HG02884 (cell line): ENCODE results near the gene NOTCH1.
"Not testable (repeated sequence)": the region's sequence is repeated elsewhere in the genome, so short reads cannot be mapped to it uniquely, and the experiment has no call there.

Experiments used
- ATAC-seq: cut with Tn5 transposase; IDR thresholded peaks from one replicate; pipeline ENCODE4 v1.9.1; 2021; ENCODE audit warnings: mild to moderate bottlenecking, moderate library complexity; ENCODE audit not compliant: unreplicated experiment

The NOTCH1 gene

GRCh38 chr9:136578915-136579649, 33.2 kb upstream of the NOTCH1 start:
- no peak for ATAC-seq

DNA sequence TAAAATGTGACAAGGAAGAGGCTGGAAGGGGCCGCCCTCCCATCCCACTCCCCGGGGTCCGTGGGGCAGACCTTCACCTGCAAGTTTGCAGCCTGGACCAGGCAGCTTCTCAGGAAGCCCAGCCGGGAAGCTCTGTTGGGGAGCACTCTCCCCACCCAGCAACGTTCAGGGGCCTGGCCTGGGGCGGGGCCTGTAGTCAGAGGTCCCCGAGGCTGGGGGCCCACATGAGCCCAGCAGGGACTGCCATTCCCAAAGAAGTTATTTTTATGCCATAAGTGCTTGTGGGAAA, 32.7 kb upstream of the NOTCH1 start:
- no peak for ATAC-seq

GRCh38 chr9:136577941-136578625, 32.2 kb upstream of the NOTCH1 start:
- no peak for ATAC-seq

GRCh38 chr9:136576269-136576626, 30.4 kb upstream of the NOTCH1 start:
- no peak for ATAC-seq

DNA sequence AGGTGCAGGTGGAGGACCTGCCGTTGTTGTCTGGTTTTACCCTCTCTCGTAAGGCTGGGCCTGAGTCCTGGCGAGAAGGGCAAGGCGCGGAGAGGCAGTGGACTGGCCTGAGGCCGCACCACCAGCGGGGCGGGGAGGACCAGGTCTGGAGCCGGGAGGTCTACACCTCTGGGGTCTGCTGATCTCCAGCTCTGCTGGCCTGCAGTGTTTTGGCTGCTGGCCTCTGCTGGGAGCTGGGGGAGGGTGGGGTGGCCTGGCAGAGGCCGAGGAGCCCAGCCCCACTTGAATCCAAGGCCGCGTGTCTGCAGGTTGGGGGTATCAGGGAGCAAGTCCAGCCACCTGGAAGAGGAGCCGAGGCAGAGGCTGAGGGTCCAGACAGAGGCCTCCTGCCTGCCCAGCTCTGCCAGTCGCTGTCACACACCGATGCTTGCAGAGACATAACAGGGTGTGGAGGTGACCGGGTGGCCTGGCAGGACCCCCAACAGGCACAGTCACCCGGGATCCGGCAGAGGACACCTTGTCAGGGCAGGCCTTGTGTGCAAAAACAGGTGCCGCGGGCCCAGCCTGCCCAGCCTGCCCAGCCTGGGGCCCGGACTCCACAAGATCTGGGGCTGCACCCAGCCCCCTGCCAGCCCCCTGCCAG, 29.9 kb upstream of the NOTCH1 start:
- no peak for ATAC-seq

GRCh38 chr9:136574606-136575005, 28.8 kb upstream of the NOTCH1 start:
- ATAC-seq: not testable (repeated sequence)

- ATAC-seq: no peak
Measured at GRCh38 chr9:136572828-136573625, 27.2 kb upstream of the NOTCH1 start.

- no peak for ATAC-seq
Measured at GRCh38 chr9:136572003-136572827, 26.4 kb upstream of the NOTCH1 start.

DNA sequence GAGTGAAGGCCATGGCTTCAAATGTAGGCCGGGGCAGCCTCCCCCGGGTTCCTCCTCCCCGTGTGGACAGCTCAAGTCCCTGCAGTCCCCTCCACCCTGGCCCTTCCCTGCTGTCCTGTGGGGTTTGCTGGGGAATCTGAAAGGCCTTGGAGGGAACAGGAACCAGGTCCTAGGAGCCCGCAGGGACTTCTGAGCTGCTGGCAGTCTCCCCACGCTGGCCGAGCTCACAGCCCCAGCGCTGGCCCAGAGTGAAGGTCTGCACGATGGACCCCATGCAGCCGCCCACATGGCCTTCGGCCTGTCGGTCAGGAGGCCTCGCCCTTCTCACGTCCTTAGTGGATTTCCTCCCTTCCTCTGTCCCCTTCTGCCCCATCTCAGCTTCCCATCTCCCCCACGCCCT, 25.7 kb upstream of the NOTCH1 start:
- ATAC-seq: no peak

GRCh38 chr9:136570916-136571315, 25.1 kb upstream of the NOTCH1 start:
- ATAC-seq: no peak

DNA sequence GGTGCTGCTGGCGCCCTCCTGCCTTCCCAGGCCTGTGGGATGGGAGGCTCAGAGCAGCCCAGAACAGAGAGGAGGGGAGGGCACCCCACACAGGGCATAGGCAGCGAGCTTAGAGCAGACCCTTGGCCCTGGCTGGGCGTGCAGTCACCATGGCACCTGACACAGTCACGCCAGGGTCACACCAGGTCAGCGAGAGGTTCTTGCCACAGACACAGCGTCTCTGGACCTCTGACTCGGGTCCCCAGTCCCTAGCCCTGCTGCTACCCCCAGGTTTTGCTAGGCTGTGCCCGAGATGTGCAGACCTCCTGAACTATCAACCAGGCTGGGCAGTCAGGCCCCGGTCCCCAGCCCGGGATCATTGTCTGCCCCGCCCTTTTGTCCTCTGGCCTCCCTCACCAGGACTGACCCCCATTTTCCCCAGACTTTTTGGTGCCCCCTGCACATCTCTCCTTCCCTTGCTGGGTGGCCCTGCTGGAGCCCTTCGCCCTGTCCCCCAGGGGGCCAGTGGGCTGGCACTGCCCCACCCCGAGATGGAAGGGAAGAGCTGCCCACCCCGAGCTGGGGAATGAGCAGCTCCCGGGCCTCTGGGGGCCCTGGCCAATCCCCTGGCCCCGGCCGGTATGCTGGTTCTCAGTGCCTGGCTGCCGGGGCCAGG, 24.5 kb upstream of the NOTCH1 start:
- no peak for ATAC-seq

DNA sequence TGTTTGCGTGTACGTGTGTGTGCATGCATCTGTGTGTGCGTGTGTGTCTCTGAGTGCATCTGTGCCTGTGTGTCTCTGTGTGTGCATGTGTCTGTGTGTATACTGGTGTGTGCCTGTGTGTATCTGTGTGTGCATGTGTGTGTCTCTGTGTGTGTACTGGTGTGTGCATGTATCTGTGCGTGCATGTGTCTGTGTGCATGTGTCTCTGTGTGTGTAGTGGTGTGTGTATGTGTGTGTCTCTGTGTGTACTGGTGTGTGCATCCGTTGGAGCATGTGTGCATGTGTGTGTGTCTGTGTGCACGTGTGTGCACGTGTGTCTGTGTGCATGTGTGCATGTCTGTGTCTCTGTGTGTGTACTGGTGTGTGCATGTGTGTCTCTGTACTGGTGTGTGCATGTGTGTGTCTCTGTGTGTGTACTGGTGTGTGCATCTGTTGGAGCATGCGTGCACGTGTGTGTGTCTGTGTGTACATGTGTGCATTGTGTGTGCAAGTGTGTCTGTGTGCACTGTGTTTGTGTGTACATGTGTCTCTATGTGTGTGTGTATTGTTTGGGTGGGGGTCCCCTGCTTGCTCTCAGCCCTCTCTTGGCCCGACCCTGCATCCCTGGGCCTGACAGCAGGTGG, 23.8 kb upstream of the NOTCH1 start:
- ATAC-seq: no peak

GRCh38 chr9:136568288-136569081, 22.6 kb upstream of the NOTCH1 start:
- no peak for ATAC-seq

- ATAC-seq: no peak
Measured at GRCh38 chr9:136567651-136568287, 21.9 kb upstream of the NOTCH1 start.

DNA sequence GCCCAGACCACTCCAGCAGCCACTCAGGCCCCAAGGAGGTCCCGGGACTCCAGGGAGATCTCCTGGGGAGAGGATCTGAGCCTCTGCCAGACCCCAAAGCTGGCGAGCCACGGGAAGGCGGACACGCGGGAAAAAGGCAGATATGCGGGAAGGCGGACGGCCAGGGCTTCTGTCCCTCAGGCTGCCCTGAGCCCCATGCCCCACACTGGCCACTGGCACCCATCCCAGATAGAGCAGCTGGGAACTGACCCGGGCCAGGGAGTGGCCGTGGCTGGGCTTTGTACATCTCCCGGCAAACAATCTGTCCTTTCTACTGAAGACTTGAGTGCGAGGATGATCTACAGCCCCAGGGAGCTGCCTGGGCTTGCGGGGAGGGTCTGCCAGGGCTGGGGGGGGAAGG, 21.1 kb upstream of the NOTCH1 start:
- ATAC-seq: no peak

- no peak for ATAC-seq
Measured at GRCh38 chr9:136566553-136566895, 20.7 kb upstream of the NOTCH1 start.

DNA sequence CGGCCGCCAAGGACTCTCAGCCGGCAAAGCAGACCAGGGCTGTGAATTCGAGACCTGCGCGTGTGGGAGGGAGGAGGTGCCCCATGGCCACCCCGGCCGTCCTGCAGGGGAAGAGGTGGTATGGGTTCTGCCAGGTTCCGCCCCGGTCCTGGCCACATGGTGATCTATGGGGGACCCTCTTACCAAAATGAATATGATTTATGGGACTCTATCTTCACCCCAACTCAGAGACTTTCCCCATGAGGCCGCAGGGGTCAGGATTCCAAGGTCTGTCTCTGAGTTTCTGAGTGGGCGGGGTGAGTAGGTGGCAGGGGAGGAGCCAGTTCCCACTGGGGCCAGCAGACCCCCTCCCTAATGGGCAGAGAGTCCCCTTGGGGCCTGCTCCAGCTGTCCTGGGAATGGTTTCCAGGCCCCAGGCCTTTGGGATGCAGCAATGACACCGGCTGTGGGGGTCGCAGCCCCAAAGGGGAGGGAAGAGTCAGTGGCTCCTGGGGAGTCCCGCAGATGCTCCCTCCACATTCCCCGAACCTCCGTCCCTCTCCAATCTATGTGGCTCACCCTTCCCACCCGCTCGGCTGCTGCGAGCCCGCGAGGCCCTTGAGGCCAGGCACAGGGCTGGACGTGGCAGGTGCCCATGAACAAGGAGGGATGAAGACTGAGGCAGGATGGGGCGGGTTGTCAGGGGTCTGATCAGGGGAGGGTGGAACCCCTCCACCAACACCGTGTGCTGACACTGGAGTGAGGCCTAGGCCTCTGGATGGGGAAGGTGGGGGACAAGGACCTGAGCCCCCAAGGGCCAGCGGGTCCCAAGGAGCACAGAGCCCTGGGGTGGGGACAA, 20.1 kb upstream of the NOTCH1 start:
- ATAC-seq: no peak
